Astrocyte of the cerebellum (primary cell): ENCODE results near the gene EDEM2.
"Not testable (repeated sequence)": the region's sequence is repeated elsewhere in the genome, so short reads cannot be mapped to it uniquely, and the experiment has no call there.

ENCODE experiments used
- DNase-seq: peaks from one replicate; pipeline ENCODE4 v3.0.0-alpha.2; 2011; ENCODE audit warnings: low read depth
- H3K4me3 ChIP-seq: 2 replicates; pipeline ENCODE4 v1.5.1; 2011; ENCODE audit warnings: mild to moderate bottlenecking, low read depth, low read length, moderate library complexity
- CTCF ChIP-seq: IDR thresholded peaks from 2 replicates; pipeline ENCODE4 v1.5.1; 2012; ENCODE audit warnings: low read length, low read depth, moderate library complexity, mild to moderate bottlenecking; ENCODE audit errors: missing control alignments
- in situ Hi-C: cut with HindIII; loops from 2 replicates; pipeline ENCODE4 v1.10.0; 2017; ENCODE audit warnings: low sequenced_read_pairs

Gene EDEM2

GRCh38 chr20:35174458-35175216 lies 27.5 kb upstream of the EDEM2 start:
- no peak overlapping the region for H3K4me3 ChIP-seq
- TF ChIP-seq CTCF, result no peak
- in situ Hi-C loops, result no loop called here
- DNase-seq, result no peak

- in situ Hi-C loops, result no loop called here
- no peak for DNase-seq
- H3K4me3 ChIP-seq, result no peak overlapping the region
- TF ChIP-seq CTCF, result no peak
Observed at GRCh38 chr20:35173576-35174192, 26.5 kb upstream of the EDEM2 start.

- in situ Hi-C loops, result no loop called here
- no peak for TF ChIP-seq CTCF
- peak overlapping the region; percentile 38 for H3K4me3 ChIP-seq
- no peak for DNase-seq
Observed at GRCh38 chr20:35172434-35172806, 25.3 kb upstream of the EDEM2 start.

GRCh38 chr20:35171753-35172433 lies 24.8 kb upstream of the EDEM2 start, which contains the start of gene PROCR:
Gene PROCR (plus strand): TSS chr20:35172072. CDS start chr20:35172155, 83 bp downstream.
- DNase-seq, result peak; percentile 62
- in situ Hi-C loops, result no loop called here
- no peak for TF ChIP-seq CTCF
- H3K4me3 ChIP-seq, result peak within 1 kb of the TSS; percentile 38

- H3K4me3 ChIP-seq, result peak overlapping the region; percentile 38
- no peak for DNase-seq
- in situ Hi-C loops, result no loop called here
- no peak for TF ChIP-seq CTCF
Observed at GRCh38 chr20:35171438-35171752, 24.3 kb upstream of the EDEM2 start.

- H3K4me3 ChIP-seq, DNase-seq, in situ Hi-C loops: not testable (repeated sequence)
Observed at GRCh38 chr20:35168701-35169409, 21.7 kb upstream of the EDEM2 start.
